Mammary epithelial cell (primary cell): ENCODE data around the gene ZSCAN29.
"Not testable (repeated sequence)": the region's sequence is repeated elsewhere in the genome, so short reads cannot be mapped to it uniquely, and the experiment has no call there.

Source experiments
- EZH2 ChIP-seq: IDR thresholded peaks from 2 replicates; pipeline ENCODE4 v1.6.1; 2012; ENCODE audit warnings: low read length, inconsistent platforms, borderline replicate concordance
- TF ChIP-seq, protein P1 (sequence below), 2 donors: IDR thresholded peaks in 1 of 2; conservative IDR thresholded peaks in 1 of 2; 2 replicates each; pipeline ENCODE4 v1.5.1; 2011 to 2012; ENCODE audit warnings: inconsistent platforms in 2 of 2, low read length in 2 of 2, mild to moderate bottlenecking in 2 of 2, control low read depth in 1 of 2, low read depth in 1 of 2; ENCODE audit not compliant: insufficient read depth in 1 of 2; ENCODE audit errors: extremely low read depth in 1 of 2

GRCh38 chr15:43393592-43393991, 22.7 kb upstream of the ZSCAN29 start:
- TF ChIP-seq, protein P1, sequence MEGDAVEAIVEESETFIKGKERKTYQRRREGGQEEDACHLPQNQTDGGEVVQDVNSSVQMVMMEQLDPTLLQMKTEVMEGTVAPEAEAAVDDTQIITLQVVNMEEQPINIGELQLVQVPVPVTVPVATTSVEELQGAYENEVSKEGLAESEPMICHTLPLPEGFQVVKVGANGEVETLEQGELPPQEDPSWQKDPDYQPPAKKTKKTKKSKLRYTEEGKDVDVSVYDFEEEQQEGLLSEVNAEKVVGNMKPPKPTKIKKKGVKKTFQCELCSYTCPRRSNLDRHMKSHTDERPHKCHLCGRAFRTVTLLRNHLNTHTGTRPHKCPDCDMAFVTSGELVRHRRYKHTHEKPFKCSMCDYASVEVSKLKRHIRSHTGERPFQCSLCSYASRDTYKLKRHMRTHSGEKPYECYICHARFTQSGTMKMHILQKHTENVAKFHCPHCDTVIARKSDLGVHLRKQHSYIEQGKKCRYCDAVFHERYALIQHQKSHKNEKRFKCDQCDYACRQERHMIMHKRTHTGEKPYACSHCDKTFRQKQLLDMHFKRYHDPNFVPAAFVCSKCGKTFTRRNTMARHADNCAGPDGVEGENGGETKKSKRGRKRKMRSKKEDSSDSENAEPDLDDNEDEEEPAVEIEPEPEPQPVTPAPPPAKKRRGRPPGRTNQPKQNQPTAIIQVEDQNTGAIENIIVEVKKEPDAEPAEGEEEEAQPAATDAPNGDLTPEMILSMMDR (conservative IDR thresholded peaks at IDR 0.05 in 1 of 2, IDR thresholded peaks at IDR 0.05 in 1 of 2; ENCODE audit: extremely low read depth in 1 of 2, insufficient read depth in 1 of 2, low read depth in 1 of 2, low read length in 2 of 2) = not testable (repeated sequence)
- TF ChIP-seq EZH2 = not testable (repeated sequence)
